DOHH2 (cell line): ENCODE measurements around the gene KCNMA1.

Experiments used
- H3F3A ChIP-seq: fragments of 200-600 bp; sonication (generic), shearing (Covaris generic); 2 replicates; pipeline ENCODE4 v1.6.0; 2016; ENCODE audit warnings: antibody characterized with exemption, mild to moderate bottlenecking; ENCODE audit not compliant: control insufficient read depth, insufficient read depth
- H3K27ac ChIP-seq: fragments of 200-600 bp; sonication (generic); 2 replicates; pipeline ENCODE4 v1.5.1; 2014; ENCODE audit warnings: low read depth, mild to moderate bottlenecking, low read length, moderate library complexity
- H3K27me3 ChIP-seq: fragments of 200-600 bp; sonication (generic); 2 replicates; pipeline ENCODE4 v1.6.1; 2014; ENCODE audit warnings: mild to moderate bottlenecking, low read length, mixed read lengths; ENCODE audit not compliant: control insufficient read depth
- H3K36me3 ChIP-seq: fragments of 200-600 bp; sonication (generic); 2 replicates; pipeline ENCODE4 v1.6.1; 2014; ENCODE audit warnings: mild to moderate bottlenecking, low read length, moderate library complexity, mixed read lengths; ENCODE audit not compliant: control insufficient read depth
- H3K4me1 ChIP-seq: fragments of 200-600 bp; sonication (generic); 2 replicates; pipeline ENCODE4 v1.6.1; 2014; ENCODE audit warnings: mild to moderate bottlenecking, low read length, mixed read lengths; ENCODE audit not compliant: control insufficient read depth
- H3K4me2 ChIP-seq: fragments of 200-600 bp; sonication (generic); 2 replicates; pipeline ENCODE4 v1.6.0; 2014; ENCODE audit warnings: mild to moderate bottlenecking, low read length, moderate library complexity
- H3K4me3 ChIP-seq: fragments of 200-600 bp; sonication (generic); 2 replicates; pipeline ENCODE4 v1.5.1; 2014; ENCODE audit warnings: mild to moderate bottlenecking, low read length, mixed read lengths
- H3K79me2 ChIP-seq: fragments of 200-600 bp; sonication (generic); 2 replicates; pipeline ENCODE4 v1.6.1; 2014; ENCODE audit warnings: mild to moderate bottlenecking, low read length, mixed read lengths; ENCODE audit not compliant: control insufficient read depth
- H3K9me2 ChIP-seq: fragments of 200-600 bp; sonication (generic); replicated peaks from 2 replicates; pipeline ENCODE4 v1.6.1; 2014; ENCODE audit warnings: mild to moderate bottlenecking, low read length, mixed read lengths; ENCODE audit not compliant: control insufficient read depth
- H3K9me3 ChIP-seq: fragments of 200-600 bp; sonication (generic); 2 replicates; pipeline ENCODE4 v1.6.1; 2014; ENCODE audit warnings: antibody characterized with exemption, low read length, mixed read lengths; ENCODE audit not compliant: control insufficient read depth, insufficient read depth
- H4K20me1 ChIP-seq: fragments of 200-600 bp; sonication (generic); 2 replicates; pipeline ENCODE4 v1.6.0; 2014; ENCODE audit warnings: low read depth, mild to moderate bottlenecking, antibody characterized with exemption, low read length, moderate library complexity; ENCODE audit not compliant: control insufficient read depth, insufficient read depth
- EZH2phosphoT487 ChIP-seq: fragments of 200-600 bp; sonication (generic); IDR thresholded peaks from 2 replicates; pipeline ENCODE4 v1.6.1; 2017; ENCODE audit warnings: borderline replicate concordance, mild to moderate bottlenecking, antibody characterized with exemption, low read length, moderate library complexity, mixed read lengths
- TF ChIP-seq, protein P1 (sequence below): fragments of 200-600 bp; sonication (generic); IDR thresholded peaks from one replicate; pipeline ENCODE4 v1.5.1; 2014; ENCODE audit warnings: antibody characterized with exemption, mild to moderate bottlenecking, low read depth, low read length; ENCODE audit not compliant: poor library complexity, severe bottlenecking

KCNMA1 gene

DNA sequence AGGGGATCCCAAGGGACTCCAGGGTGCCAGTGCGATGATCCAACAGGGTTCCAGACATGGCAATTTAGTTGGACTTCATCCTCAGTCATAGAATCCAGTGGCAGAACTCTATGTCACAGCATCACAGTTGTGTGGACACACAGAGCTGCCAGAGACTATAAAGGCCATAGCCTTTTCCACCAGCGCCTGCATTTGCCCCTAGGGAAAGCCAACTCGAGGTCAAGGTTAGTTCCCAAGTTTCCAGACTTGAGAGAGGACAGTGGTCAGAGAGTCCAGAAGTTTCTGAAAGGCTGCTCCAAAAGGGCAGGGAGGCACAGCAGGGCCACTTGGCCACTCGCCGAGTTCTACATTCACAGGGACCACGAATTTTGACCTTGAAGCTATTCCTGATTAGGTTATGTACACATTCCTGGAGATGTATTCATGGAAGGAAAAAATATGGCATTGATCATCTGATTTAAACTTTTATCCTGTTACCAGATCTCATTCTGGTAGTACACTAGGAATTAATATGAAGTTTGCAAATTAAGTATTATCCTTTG lies 170.1 kb downstream of the KCNMA1 start:
- no peaks in the 10 kb centered on the region for H3K27me3 ChIP-seq
- no peaks in the 10 kb centered on the region; the same call in 1 of the 2 replicates for H3F3A ChIP-seq
- TF ChIP-seq EZH2phosphoT487, result no peak
- TF ChIP-seq, protein P1, sequence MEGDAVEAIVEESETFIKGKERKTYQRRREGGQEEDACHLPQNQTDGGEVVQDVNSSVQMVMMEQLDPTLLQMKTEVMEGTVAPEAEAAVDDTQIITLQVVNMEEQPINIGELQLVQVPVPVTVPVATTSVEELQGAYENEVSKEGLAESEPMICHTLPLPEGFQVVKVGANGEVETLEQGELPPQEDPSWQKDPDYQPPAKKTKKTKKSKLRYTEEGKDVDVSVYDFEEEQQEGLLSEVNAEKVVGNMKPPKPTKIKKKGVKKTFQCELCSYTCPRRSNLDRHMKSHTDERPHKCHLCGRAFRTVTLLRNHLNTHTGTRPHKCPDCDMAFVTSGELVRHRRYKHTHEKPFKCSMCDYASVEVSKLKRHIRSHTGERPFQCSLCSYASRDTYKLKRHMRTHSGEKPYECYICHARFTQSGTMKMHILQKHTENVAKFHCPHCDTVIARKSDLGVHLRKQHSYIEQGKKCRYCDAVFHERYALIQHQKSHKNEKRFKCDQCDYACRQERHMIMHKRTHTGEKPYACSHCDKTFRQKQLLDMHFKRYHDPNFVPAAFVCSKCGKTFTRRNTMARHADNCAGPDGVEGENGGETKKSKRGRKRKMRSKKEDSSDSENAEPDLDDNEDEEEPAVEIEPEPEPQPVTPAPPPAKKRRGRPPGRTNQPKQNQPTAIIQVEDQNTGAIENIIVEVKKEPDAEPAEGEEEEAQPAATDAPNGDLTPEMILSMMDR, result no peak
- no peaks in the 10 kb centered on the region for H3K79me2 ChIP-seq
- H3K4me3 ChIP-seq, result no peak overlapping the region
- H3K9me3 ChIP-seq, result peaks cover 3% of the 10 kb centered on the region; the same call in 1 of the 2 replicates
- no peaks in the 10 kb centered on the region for H3K36me3 ChIP-seq
- H3K4me2 ChIP-seq, result no peak overlapping the region
- H3K9me2 ChIP-seq, result no peaks in the 10 kb centered on the region
- no peak overlapping the region for H3K27ac ChIP-seq
- H4K20me1 ChIP-seq, result no peaks in the 10 kb centered on the region
- no peaks in the 10 kb centered on the region for H3K4me1 ChIP-seq

DNA sequence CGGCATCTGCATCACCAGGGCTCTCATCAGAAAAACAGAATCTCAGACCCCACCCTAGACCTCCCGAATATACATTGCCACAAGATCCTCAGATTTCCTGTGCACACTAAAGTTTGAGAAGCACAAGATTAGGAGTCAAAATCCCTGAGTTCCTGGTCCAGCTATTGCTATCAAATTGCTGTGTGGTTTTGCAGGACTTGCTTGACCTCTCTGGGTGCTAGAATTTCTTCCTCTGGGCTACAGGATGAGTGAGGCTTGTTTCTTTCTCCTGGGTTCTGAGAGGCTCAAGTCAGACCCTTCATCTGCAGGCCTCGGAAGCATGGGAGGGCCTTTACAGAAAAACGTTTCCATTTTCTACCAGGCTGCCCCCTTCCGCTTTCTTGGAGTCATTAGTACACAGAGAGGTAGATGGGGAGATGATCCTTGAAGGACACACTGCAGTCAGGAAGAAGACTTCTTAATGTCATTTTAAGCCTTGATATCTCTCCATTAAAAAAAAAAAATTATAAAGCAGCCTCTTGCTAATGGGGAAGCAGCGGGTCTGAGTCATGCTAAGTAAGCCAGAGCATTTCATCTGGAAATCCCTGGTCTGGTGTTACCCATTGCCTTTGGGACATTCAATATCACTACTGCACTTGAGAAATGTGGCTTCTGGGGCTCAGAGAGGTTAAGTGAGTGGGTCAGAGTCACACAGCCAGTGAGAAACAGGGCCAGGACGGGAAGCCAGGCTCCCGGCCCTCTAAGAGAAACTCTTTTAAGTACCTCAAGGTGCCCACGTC lies 173.5 kb downstream of the KCNMA1 start:
- H3K9me3 ChIP-seq, result no peaks in the 10 kb centered on the region
- TF ChIP-seq EZH2phosphoT487, result no peak
- TF ChIP-seq, protein P1, result no peak
- no peak overlapping the region for H3K27ac ChIP-seq
- H3F3A ChIP-seq, result no peaks in the 10 kb centered on the region
- no peaks in the 10 kb centered on the region for H3K4me1 ChIP-seq
- H3K4me2 ChIP-seq, result no peak overlapping the region
- H3K4me3 ChIP-seq, result no peak overlapping the region
- no peaks in the 10 kb centered on the region for H3K27me3 ChIP-seq
- H4K20me1 ChIP-seq, result no peaks in the 10 kb centered on the region
- H3K9me2 ChIP-seq, result no peaks in the 10 kb centered on the region
- no peaks in the 10 kb centered on the region for H3K79me2 ChIP-seq
- H3K36me3 ChIP-seq, result no peaks in the 10 kb centered on the region

GRCh38 chr10:77463499-77463898 lies 174.1 kb downstream of the KCNMA1 start:
- no peaks in the 10 kb centered on the region for H3K9me2 ChIP-seq
- TF ChIP-seq EZH2phosphoT487, result no peak
- TF ChIP-seq, protein P1, result no peak
- H3K27ac ChIP-seq, result no peak overlapping the region
- H3K79me2 ChIP-seq, result no peaks in the 10 kb centered on the region
- H3K4me1 ChIP-seq, result no peaks in the 10 kb centered on the region
- no peaks in the 10 kb centered on the region for H3K27me3 ChIP-seq
- H3K9me3 ChIP-seq, result no peaks in the 10 kb centered on the region
- no peaks in the 10 kb centered on the region for H3F3A ChIP-seq
- H4K20me1 ChIP-seq, result no peaks in the 10 kb centered on the region
- H3K4me3 ChIP-seq, result no peak overlapping the region
- H3K36me3 ChIP-seq, result no peaks in the 10 kb centered on the region
- H3K4me2 ChIP-seq, result no peak overlapping the region
